ENCODE results near the gene M1AP. TPM values are rescaled to one million over a fixed set of nuclear protein-coding genes. Genes with fewer than 3 reads are reported as not detected.
A peak's percentile ranks its signal among the peaks of the same experiment; 100 is the strongest.

Gene M1AP
- total and polyA plus RNA-seq, 2 of the 8 experiments (the other 6 are each of a cell fraction or from before 2014, with no cell fraction given) = 4.8 TPM

DNA sequence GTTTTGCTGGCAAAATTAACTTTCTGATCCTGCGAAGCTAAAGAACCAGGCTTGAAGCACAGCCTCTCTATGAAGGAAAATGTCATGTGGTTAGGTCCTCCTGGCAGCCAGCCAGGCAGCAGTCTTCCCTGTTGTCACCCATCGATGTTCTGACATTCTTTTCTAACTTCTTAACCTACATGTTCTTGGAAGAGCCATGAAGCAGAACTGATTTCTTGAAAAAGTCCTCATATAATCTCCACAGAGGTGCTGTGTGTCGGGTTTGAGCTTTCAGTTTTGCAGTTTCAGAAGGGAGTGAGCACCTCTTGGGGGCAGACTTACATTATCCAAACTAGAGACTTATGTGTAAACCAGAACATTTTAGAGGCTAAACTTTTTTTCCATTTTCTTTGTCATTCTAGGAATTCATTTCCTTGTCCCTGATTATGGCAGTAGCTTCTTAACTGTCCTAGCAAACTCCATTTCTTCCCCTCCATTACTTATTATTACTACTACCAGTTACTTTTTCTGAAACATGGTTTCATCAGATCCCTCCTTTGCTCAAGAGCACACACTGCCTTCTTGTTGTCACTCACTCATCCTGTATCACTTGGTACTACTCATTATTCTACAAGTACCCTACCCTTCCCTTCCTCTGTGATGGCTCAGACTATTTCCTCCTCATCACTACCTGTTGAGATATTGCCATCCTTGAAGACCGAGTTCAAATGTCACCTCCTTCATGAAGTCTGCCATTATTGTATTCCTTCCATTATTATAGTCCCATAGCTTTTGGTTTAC is 62.5 kb downstream of the M1AP start (continued):
- TF ChIP-seq CHD7 (IDR thresholded peaks at IDR 0.05; ENCODE audit: insufficient replicate concordance, low read length) (no peak), RAD21 (IDR thresholded peaks at IDR 0.05 in 1 of 2, conservative IDR thresholded peaks at IDR 0.05 in 1 of 2; ENCODE audit: low read depth in 2 of 2, low read length in 2 of 2) (peak in 1 of 2 experiments; percentile 7; a peak in 1 of 4 replicates)
